ENCODE data around the gene DMRT1. TPM values are rescaled to one million over a fixed set of nuclear protein-coding genes. Genes with fewer than 3 reads are reported as not detected.
"Not testable (repeated sequence)": the region's sequence is repeated elsewhere in the genome, so short reads cannot be mapped to it uniquely, and the experiment has no call there.

The DMRT1 gene
- polyA plus RNA-seq, 5 donors, result 0.10 TPM; not detected in 4

DNA sequence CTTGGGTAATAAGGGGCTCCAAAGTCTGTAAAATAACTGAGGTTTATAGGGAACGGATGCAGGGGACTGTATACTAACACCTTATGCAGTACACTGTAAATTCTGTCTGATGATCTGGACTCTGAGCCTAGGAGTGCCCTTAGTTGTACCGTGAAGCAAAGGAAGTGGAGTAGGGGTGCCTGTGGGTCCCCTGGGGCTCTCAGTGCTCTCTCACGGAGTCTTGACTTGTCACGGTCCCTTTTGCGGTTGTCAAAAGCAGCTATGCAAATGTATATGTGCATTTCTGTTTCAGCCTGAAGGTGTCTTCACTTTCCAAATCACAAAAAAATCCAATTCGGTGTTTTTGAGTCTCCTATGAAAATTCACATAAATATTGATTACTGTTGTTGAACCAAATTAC is 17.8 kb downstream of the DMRT1 start:
- no peak for DNase-seq

GRCh38 chr9:860706-861105 is 19.2 kb downstream of the DMRT1 start:
- DNase-seq, result no peak

DNA sequence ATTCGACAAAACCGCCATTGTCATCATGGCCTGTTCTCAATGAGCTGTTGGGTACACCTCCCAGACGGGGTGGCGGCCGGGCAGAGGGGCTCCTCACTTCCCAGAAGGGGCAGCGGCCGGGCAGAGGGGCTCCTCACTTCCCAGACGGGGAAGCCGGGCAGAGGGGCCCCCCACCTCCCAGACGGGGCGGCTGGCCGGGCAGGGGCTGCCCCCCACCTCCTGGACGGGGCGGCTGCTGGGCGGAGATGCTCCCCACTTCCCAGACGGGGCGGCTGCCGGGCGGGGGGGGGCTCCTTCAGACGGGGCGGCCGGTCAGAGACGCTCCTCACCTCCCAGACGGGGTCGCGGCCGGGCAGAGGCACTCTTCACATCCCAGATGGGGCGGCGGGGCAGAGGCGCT is 20.0 kb downstream of the DMRT1 start:
- not testable (repeated sequence) for DNase-seq

DNA sequence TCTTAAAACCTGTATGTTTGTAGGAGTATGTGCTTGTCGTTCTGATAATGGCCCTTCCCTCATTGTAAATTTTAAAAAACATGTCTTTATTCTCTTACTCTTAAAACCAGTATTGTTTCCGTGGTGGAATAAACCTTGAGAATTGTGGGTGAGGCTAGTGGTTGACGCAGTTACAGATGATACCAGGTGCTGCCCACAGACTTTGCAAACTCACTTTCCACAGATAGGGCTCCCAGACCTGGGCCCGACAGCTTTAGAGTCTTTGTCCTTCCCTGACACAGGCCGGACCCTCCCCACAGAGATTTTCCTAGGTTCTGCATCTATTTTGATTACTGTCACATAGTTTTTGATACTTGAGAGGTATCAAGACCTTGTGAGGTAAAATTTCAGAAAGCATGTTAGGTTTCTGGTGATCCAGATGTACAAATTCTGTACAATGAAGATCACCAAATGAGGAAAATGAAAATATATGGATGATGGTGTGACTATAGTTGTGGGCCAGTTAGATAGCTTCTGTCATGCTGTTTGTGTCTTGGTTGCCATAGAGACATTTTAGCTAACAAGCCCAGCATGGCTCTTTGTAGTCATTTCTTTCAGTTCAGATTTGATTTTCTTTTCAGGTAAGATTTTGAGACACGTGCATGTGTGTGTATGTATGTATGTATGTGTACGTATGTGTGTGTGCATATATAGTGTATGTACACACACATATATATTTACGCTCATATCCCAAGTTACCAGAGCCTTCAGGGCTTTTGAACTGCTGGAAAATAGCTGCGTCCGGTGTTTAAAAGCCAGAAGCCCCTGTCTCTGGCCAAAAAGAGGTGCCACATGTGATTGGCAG is 33.8 kb downstream of the DMRT1 start:
- no peak for DNase-seq

DNA sequence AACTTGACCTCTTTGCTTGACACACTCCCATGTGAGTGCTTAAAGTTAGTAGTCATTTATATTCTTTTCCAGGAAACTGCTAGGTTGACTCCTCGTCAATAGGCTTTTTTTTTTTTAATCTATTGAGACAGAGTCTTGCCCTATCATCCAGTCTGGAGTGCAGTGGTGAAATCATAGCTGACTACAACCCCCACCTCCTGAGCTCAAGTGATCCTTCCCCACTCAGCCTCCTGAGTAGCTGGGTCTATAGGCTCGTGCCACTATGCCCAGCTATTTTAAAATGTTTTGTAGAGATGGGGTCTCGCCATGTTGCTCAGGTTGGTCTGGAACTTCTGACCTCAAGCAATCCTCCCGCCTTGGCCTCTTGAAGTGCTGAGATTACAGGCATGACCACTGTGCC is 34.9 kb downstream of the DMRT1 start:
- DNase-seq, result no peak

DNA sequence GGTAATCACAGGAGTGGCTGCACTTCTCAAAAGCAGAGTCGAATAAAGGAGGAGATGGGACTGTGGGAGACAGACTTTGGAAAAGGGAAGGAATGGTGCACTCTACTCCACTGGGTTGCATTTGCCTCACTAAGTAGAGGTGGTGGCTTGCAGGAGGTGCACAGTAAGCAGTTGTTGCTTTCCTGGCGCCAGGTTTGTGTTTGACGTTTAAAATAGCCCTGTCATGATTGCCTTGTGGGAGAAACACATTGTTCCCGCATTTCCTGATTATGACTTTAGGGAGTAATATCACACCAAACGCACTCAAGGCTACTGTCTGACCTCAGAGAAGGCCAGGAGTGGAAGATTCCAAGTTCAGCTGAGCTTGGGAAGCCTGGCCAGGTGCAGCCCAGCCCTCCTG is 36.7 kb downstream of the DMRT1 start:
- no peak for DNase-seq

- no peak for DNase-seq
Observed at GRCh38 chr9:880725-881124, 39.2 kb downstream of the DMRT1 start.

DNA sequence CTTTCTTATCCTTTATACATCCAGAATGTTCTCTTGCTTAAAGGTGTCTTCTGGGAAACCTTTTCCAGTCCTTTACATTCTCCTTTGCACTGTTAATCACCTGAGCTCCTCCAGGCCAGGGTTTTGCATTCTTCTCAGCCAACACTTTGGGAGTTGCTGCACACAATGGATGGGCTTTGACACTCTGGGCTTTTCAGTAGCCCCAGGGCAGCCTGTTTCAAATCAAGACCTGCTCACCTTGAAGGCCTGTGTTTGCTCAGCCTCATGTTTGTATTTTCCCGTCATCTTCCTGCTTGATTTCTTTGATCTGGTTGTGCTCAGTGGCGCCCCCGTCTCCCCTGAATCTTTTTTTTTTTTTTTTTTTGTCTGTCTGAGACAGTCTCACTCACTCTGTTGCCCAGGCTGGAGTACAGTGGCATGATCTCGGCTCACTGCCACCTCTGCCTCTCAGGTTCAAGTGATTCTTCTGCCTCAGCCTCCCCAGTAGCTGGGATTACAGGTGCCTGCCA is 41.0 kb downstream of the DMRT1 start:
- no peak for DNase-seq

GRCh38 chr9:883011-883410 is 41.5 kb downstream of the DMRT1 start:
- no peak for DNase-seq

DNA sequence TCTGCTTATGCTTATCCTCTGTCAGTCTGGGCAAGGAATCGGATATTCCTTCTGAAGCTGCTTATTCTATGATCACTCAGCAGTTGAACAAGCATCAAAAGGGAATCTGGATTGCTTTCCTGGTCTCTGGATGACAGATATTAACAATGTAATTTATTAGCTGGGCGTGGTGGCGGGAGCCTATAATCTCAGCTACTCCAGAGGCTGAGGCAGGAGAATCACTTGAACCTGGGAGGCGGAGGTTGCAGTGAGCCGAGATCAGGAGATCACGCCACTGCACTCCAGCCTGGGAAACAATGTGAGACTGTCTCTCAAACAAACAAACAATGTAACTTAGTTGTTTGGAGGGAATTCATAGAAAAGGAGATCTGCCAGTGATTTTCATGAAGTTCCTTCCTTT is 45.4 kb downstream of the DMRT1 start:
- no peak for DNase-seq

GRCh38 chr9:892123-892522 is 50.6 kb downstream of the DMRT1 start:
- DNase-seq, result no peak

- DNase-seq, result no peak
Observed at GRCh38 chr9:893115-893514, 51.6 kb downstream of the DMRT1 start.

DNA sequence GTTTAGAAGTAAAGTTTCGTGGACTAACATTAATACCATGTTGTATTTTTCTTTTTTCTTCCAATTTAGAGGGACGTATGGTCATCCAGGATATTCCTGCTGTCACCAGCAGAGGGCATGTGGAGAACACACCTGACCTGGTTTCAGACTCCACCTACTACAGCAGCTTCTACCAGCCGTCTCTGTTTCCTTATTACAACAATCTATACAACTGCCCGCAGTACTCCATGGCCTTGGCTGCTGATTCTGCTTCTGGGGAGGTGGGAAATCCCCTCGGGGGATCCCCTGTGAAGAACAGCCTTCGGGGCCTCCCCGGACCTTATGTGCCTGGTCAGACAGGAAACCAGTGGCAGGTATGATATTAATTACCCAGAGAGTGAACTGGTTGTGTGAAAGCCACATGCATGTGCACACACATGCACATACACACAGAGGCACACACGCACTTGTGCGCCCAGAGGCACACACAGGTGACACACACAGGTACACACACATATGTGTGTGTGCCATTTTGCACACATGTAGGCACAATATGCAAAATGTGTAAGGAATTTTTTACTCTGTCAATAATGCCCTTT is 52.4 kb downstream of the DMRT1 start:
- DNase-seq, result peak; percentile 12 to 34

- no peak for DNase-seq
Observed at GRCh38 chr9:899440-900184, 58.1 kb downstream of the DMRT1 start.

DNA sequence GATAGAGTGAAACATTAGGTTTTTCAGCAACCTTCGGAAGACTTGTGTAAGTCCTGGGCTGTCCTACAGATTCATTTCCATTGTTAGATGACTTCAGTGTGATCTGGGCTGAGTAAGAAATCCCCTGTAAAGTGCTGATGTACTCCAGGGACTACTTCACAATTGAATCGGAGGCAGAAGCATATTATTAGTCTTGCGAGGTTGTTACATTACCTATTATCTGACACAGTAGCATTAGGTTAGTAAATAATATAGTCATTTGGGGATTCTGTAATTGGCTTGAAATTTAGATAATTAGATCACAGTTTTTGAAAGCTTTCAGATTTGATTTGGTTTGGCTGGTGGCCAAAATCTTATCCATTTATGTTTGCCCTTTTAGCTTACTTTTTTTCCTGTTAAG is 62.4 kb downstream of the DMRT1 start:
- no peak for DNase-seq

GRCh38 chr9:905906-906305 is 64.4 kb downstream of the DMRT1 start:
- no peak for DNase-seq

DNA sequence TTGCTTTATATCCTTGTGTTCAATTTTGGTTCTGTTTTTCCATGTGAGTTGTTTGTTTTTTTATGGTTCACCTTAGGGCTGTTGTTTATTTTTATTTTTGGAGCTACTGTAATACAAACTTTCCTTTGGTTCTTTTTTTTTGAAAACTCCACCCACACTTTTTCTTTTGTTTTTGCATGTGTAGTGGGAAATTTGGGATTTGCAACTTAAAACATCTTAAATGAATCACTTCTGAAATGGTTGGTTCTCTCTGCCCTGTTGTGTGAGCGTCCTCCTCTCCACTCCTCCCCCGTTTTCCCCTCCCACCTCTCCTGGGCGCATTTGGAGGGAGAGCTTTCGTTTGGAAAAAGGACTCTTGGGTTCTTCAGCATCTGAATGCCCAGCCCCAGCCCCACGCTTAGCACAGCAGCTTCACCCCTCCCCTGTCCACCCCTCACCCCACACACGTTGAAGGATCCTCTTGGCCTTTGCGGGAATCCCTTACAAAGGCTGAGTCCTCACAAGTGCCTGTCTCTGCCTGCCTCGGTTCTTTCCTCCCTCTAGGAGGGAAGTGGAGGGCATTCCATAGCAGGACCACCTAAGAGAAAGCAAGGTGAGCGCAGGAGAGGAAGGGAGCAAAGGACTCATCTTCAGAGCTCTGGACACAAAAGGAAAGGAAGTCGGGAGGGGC is 67.2 kb downstream of the DMRT1 start:
- DNase-seq, result no peak

GRCh38 chr9:911005-911404 is 69.5 kb downstream of the DMRT1 start:
- DNase-seq, result no peak

DNA sequence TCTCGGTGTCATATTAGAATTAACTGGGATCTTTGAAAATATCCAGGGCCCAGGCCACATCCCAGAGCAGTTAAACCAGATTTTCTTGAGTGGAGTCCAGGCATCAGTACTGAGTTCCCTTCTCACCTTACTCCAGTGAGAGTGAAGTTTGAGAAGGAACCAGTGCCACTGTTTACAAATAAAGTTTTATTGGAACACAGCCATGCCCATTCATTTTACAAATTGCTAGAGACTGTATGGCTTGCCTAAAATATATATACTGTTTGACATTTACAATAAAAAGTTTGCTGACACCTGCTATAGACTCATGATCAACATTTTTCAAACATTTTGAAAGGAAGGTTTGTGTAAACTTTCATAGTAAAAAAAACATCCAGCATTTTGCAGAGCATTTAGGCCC is 71.3 kb downstream of the DMRT1 start:
- DNase-seq, result no peak

- not testable (repeated sequence) for DNase-seq
Observed at GRCh38 chr9:913526-913925, 72.0 kb downstream of the DMRT1 start.

DNA sequence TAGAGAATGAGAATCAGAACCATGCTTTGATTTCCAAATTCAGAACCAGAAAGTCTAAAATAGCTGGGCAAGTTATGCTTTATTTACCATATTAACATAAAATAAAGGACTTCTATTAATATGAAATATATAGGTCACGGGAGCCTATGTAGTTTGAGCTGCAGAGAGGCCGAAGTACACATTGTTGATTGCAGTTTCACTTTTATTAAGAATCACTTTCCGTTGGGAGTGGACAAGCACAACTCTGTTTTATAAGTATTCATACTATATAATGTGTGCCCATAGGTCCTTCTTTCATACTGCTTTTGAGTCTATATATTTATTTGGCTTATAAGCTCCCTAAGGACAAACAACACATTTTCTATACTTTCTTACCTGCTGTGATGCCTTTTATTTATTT is 76.2 kb downstream of the DMRT1 start:
- DNase-seq, result no peak

- DNase-seq, result no peak
Observed at GRCh38 chr9:920927-921326, 79.4 kb downstream of the DMRT1 start.
